GM12878 (cell line): ENCODE measurements around the gene GARS1. TPM values are rescaled to one million over a fixed set of nuclear protein-coding genes. Genes with fewer than 3 reads are reported as not detected.

Source experiments
- ATAC-seq: fragments of 200-7000 bp; cut with Tn5 transposase; 3 replicates; pipeline ENCODE4 v1.9.1; 2020; ENCODE audit warnings: mild to moderate bottlenecking, moderate library complexity
- BruUV-seq: library from RNA; stranded (reverse); fragments of 400-500 nt; replicated peaks from 2 replicates; lab custom pipeline; 2021; lab: Mats Ljungman, UMichigan
- CTCF ChIA-PET: fragments of 300-600 bp; sonication (Branson Sonifier 250); formaldehyde crosslinking; extraction: SDS; loops from one replicate; lab custom pipeline; 2021; ENCODE audit warnings: inconsistent platforms; lab: Yijun Ruan, JAX
- POLR2A ChIA-PET: fragments of 350-600 bp; formaldehyde crosslinking; extraction: SDS; loops from one replicate; lab custom pipeline; 2021; ENCODE audit warnings: inconsistent platforms; lab: Charles Lee
- RAD21 ChIA-PET: fragments of 300-600 bp; sonication (Branson Sonifier 250); formaldehyde crosslinking; loops from one replicate; lab custom pipeline; 2023; ENCODE audit warnings: antibody characterized with exemption; ENCODE audit not compliant: unreplicated experiment; lab: Charles Lee
- SMC1A ChIA-PET: fragments of 300-600 bp; sonication (Branson Sonifier 250); formaldehyde crosslinking; loops from one replicate; lab custom pipeline; 2023; ENCODE audit not compliant: unreplicated experiment, uncharacterized antibody; lab: Charles Lee
- DNase-seq: peaks from one replicate; pipeline ENCODE4 v3.0.0-alpha.2; 2011; ENCODE audit warnings: low read depth, low spot score
- FAIRE-seq: peaks from 3 replicates; lab custom pipeline; 2011; peaks lifted over from hg19 to GRCh38; lab: Jason Lieb, UNC
- H2AFZ ChIP-seq: 2 replicates; pipeline ENCODE4 v1.6.0; 2011; ENCODE audit warnings: low read depth, low read length, control low read depth; ENCODE audit not compliant: control insufficient read depth
- H3K27ac ChIP-seq: 2 replicates; pipeline ENCODE4 v1.5.1; 2011; ENCODE audit warnings: control low read depth; ENCODE audit not compliant: control insufficient read depth, insufficient read depth
- H3K27me3 ChIP-seq, 2 experiments: replicated peaks in 1 of 2; 2 replicates each; pipeline versions ENCODE4 v1.6.0 to v1.6.1; 2011; ENCODE audit warnings: low read length in 1 of 2; ENCODE audit not compliant: control insufficient read depth in 2 of 2, insufficient read depth in 2 of 2
- H3K36me3 ChIP-seq, 2 experiments: 2 replicates each; pipeline ENCODE4 v1.5.1; 2011; ENCODE audit warnings: low read length in 1 of 2; ENCODE audit not compliant: control insufficient read depth in 2 of 2, insufficient read depth in 2 of 2
- H3K4me1 ChIP-seq: 2 replicates; pipeline ENCODE4 v1.6.1; 2011; ENCODE audit warnings: mild to moderate bottlenecking, low read length, moderate library complexity, mixed read lengths; ENCODE audit not compliant: control insufficient read depth, insufficient read depth
- H3K4me2 ChIP-seq: 2 replicates; pipeline ENCODE4 v1.6.0; 2011; ENCODE audit warnings: control low read depth; ENCODE audit not compliant: control insufficient read depth, insufficient read depth
- H3K4me3 ChIP-seq: fragments of 200-600 bp; sonication (generic); 2 replicates; pipeline ENCODE4 v1.5.1; 2016
- H3K79me2 ChIP-seq: 2 replicates; pipeline ENCODE4 v1.6.0; 2011; ENCODE audit warnings: low read length; ENCODE audit not compliant: control insufficient read depth, insufficient read depth
- H3K9ac ChIP-seq: 2 replicates; pipeline ENCODE4 v1.8.0; 2011; ENCODE audit warnings: low read length, control low read depth, mixed read lengths; ENCODE audit not compliant: control insufficient read depth, insufficient read depth
- H3K9me3 ChIP-seq: replicated peaks from 3 replicates; pipeline ENCODE4 v1.5.1; 2011; ENCODE audit warnings: mild to moderate bottlenecking, low read length; ENCODE audit not compliant: control insufficient read depth, insufficient read depth
- H4K20me1 ChIP-seq: 2 replicates; pipeline ENCODE4 v1.6.0; 2011; ENCODE audit not compliant: control insufficient read depth, insufficient read depth
- EZH2 ChIP-seq: IDR thresholded peaks from 2 replicates; pipeline ENCODE4 v1.6.1; 2012; ENCODE audit warnings: low read depth, mild to moderate bottlenecking, control low read depth, inconsistent platforms, low read length, borderline replicate concordance; ENCODE audit not compliant: control insufficient read depth
- NFXL1 ChIP-seq: fragments of 450-650 bp; IDR thresholded peaks from 2 replicates; pipeline ENCODE4 v1.6.1; 2017; ENCODE audit warnings: antibody characterized with exemption, mild to moderate bottlenecking, borderline replicate concordance
- NKRF ChIP-seq: fragments of 450-650 bp; conservative IDR thresholded peaks from 2 replicates; pipeline ENCODE4 v1.6.1; 2017; ENCODE audit warnings: mild to moderate bottlenecking, moderate library complexity
- NR2C2 ChIP-seq: IDR thresholded peaks from 2 replicates; pipeline ENCODE4 v1.6.1; 2011; ENCODE audit warnings: borderline replicate concordance, low read depth; ENCODE audit not compliant: control insufficient read depth, insufficient read length
- PAX8 ChIP-seq: fragments of 450-650 bp; IDR thresholded peaks from 2 replicates; pipeline ENCODE4 v1.6.1; 2017; ENCODE audit warnings: mild to moderate bottlenecking, moderate library complexity
- POLR2A ChIP-seq: IDR thresholded peaks from 2 replicates; pipeline ENCODE4 v1.6.1; 2011; ENCODE audit warnings: low read depth, mild to moderate bottlenecking, low read length
- POLR2AphosphoS5 ChIP-seq: IDR thresholded peaks from 2 replicates; pipeline ENCODE4 v1.6.1; 2011; ENCODE audit warnings: mild to moderate bottlenecking, low read length, inconsistent platforms
- REST ChIP-seq: IDR thresholded peaks from 2 replicates; pipeline ENCODE4 v1.6.1; 2012; ENCODE audit warnings: mild to moderate bottlenecking, low read depth, low read length
- SIN3A ChIP-seq: IDR thresholded peaks from 2 replicates; pipeline ENCODE4 v1.6.1; 2012; ENCODE audit warnings: low read depth, low read length, improper control_type of control experiment
- SMAD1 ChIP-seq: fragments of 450-650 bp; IDR thresholded peaks from 2 replicates; pipeline ENCODE4 v1.6.1; 2018; ENCODE audit warnings: mild to moderate bottlenecking, low read depth; ENCODE audit not compliant: partially characterized antibody
- WRNIP1 ChIP-seq: IDR thresholded peaks from 2 replicates; pipeline ENCODE4 v1.6.1; 2011; ENCODE audit warnings: low read depth, low read length, improper control_type of control experiment, borderline replicate concordance
- ZNF384 ChIP-seq: IDR thresholded peaks from 2 replicates; pipeline ENCODE4 v1.6.1; 2012; ENCODE audit warnings: low read depth, mild to moderate bottlenecking, low read length, improper control_type of control experiment, borderline replicate concordance
- WGBS: methylation state at CpG from one replicate; pipeline ENCODE4 v1.1.6; 2016; ENCODE audit warnings: low lambda C conversion rate; ENCODE audit not compliant: insufficient replicate concordance, insufficient coverage; ENCODE audit errors: missing lambda C conversion rate; 5-methylcytosine and 5-hydroxymethylcytosine counted together
- in situ Hi-C: fragments of 300-500 bp; cut with MboI; formaldehyde crosslinking; loops from 9 replicates; pipeline ENCODE4 v1.14.3; 2018; ENCODE audit warnings: mixed read lengths
- intact Hi-C: fragments of 100-400 bp; cut with micrococcal nuclease; formaldehyde crosslinking; loops from one replicate; pipeline ENCODE4 v1.14.2; 2022; ENCODE audit not compliant: unreplicated experiment
- polyA plus RNA-seq, 11 experiments: library from polyadenylated mRNA; depleted of rRNA in 4 of 11; unstranded in 6 of 11; stranded (reverse) in 5 of 11; fragments of >200 nt; fragmentation: Nextera tagmentation in 4 of 11; fragmentation: Illumina TruSeq in 1 of 11; extraction: Ambion mirVana in 4 of 11; extraction: Trizol in 1 of 11; gene quantifications; 1 replicate in 1 of 11; 2 replicates in 10 of 11; pipeline versions ENCODE4 v1.2.1 to v1.2.3, GENCODE V29; 2011 to 2016; ENCODE audit warnings: inconsistent platforms in 2 of 11, missing spikeins in 2 of 11, low read depth in 1 of 11
- total RNA-seq, 4 experiments: library from RNA; depleted of rRNA in 3 of 4; stranded (reverse); fragments of >200 nt in 3 of 4; fragmentation: Illumina TruSeq in 1 of 4; extraction: Trizol in 1 of 4; gene quantifications; 2 replicates each; pipeline versions ENCODE4 v1.2.1 to v1.2.3, GENCODE V29; 2013 to 2021
- TF ChIP-seq, protein P1 (sequence below): IDR thresholded peaks from 2 replicates; pipeline ENCODE4 v1.6.1; 2011; ENCODE audit warnings: borderline replicate concordance, low read depth, mild to moderate bottlenecking, moderate library complexity, low read length; ENCODE audit not compliant: insufficient read depth, poor library complexity, severe bottlenecking
- TF ChIP-seq, protein P2 (sequence below): IDR thresholded peaks from 2 replicates; pipeline ENCODE4 v1.6.1; 2012; ENCODE audit warnings: low read length, inconsistent platforms

Gene GARS1
- total and polyA plus RNA-seq, 10 of the 15 experiments (the other 5 are each of a cell fraction or from before 2014, with no cell fraction given): 120 to 361 (median 187) TPM

GRCh38 chr7:30583181-30583580 is 11.5 kb upstream of the GARS1 start:
- no peak overlapping the region for H3K4me2 ChIP-seq
- ChIA-PET RAD21 (no interaction called here), CTCF (no interaction called here), POLR2A (no interaction called here), SMC1A (interaction anchor here (0.9 to 1.2 kb wide), 2 partner anchors 18 to 20 kb away, joined by 3 read pairs; no protein-coding TSS in a partner anchor)
- no peaks in the 10 kb centered on the region; the same call in 1 of the 2 replicates for H3K79me2 ChIP-seq
- BruUV-seq: no TSS peak
- no peak for DNase-seq
- H3K9ac ChIP-seq: no peak overlapping the region
- ATAC-seq: no peak
- no peaks in the 10 kb centered on the region for H3K4me1 ChIP-seq
- H3K4me3 ChIP-seq: no peak overlapping the region
- in situ Hi-C loops (no loop called here), intact Hi-C loops (loop anchor here (1.0 kb wide), 1 partner anchor 8 kb away; no protein-coding TSS in a partner anchor)
- H2AFZ ChIP-seq: no peak overlapping the region
- no peaks in the 10 kb centered on the region for H4K20me1 ChIP-seq
- H3K9me3 ChIP-seq: peaks cover 1% of the 10 kb centered on the region; the same call in 2 of the 3 replicates
- WGBS: 98% methylated on average over 2 of the region's 2 CpGs
- no peak overlapping the region for H3K27ac ChIP-seq
- H3K36me3 ChIP-seq: peaks cover 2% of the 10 kb centered on the region in 2 experiments; a peak in 2 of 4 replicates
- FAIRE-seq: no peak
- H3K27me3 ChIP-seq: no peaks in the 10 kb centered on the region
- no peak for TF ChIP-seq ZNF384
- TF ChIP-seq SIN3A: no peak
- no peak for TF ChIP-seq NR2C2
- TF ChIP-seq, protein P1, sequence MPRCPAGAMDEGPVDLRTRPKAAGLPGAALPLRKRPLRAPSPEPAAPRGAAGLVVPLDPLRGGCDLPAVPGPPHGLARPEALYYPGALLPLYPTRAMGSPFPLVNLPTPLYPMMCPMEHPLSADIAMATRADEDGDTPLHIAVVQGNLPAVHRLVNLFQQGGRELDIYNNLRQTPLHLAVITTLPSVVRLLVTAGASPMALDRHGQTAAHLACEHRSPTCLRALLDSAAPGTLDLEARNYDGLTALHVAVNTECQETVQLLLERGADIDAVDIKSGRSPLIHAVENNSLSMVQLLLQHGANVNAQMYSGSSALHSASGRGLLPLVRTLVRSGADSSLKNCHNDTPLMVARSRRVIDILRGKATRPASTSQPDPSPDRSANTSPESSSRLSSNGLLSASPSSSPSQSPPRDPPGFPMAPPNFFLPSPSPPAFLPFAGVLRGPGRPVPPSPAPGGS: no peak
- TF ChIP-seq PAX8: no peak
- TF ChIP-seq, protein P2, sequence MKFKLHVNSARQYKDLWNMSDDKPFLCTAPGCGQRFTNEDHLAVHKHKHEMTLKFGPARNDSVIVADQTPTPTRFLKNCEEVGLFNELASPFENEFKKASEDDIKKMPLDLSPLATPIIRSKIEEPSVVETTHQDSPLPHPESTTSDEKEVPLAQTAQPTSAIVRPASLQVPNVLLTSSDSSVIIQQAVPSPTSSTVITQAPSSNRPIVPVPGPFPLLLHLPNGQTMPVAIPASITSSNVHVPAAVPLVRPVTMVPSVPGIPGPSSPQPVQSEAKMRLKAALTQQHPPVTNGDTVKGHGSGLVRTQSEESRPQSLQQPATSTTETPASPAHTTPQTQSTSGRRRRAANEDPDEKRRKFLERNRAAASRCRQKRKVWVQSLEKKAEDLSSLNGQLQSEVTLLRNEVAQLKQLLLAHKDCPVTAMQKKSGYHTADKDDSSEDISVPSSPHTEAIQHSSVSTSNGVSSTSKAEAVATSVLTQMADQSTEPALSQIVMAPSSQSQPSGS: no peak
- TF ChIP-seq SMAD1: no peak
- no peak for TF ChIP-seq REST
- no peak for TF ChIP-seq WRNIP1
- no peak for TF ChIP-seq NKRF
- TF ChIP-seq POLR2AphosphoS5: no peak
- no peak for TF ChIP-seq EZH2
- TF ChIP-seq POLR2A: no peak
- no peak for TF ChIP-seq NFXL1
